HG02678 (cell line): ENCODE data around the gene DELE1.

Source experiments
- ATAC-seq: cut with Tn5 transposase; IDR thresholded peaks from one replicate; pipeline ENCODE4 v1.9.1; 2021; ENCODE audit warnings: mild to moderate bottlenecking, moderate library complexity; ENCODE audit not compliant: unreplicated experiment

Gene DELE1

GRCh38 chr5:141952020-141952419 is 28.3 kb downstream of the DELE1 start:
- no peak for ATAC-seq

- no peak for ATAC-seq
These were observed 30.5 kb downstream of the DELE1 start for GRCh38 chr5:141954194-141954593.

DNA sequence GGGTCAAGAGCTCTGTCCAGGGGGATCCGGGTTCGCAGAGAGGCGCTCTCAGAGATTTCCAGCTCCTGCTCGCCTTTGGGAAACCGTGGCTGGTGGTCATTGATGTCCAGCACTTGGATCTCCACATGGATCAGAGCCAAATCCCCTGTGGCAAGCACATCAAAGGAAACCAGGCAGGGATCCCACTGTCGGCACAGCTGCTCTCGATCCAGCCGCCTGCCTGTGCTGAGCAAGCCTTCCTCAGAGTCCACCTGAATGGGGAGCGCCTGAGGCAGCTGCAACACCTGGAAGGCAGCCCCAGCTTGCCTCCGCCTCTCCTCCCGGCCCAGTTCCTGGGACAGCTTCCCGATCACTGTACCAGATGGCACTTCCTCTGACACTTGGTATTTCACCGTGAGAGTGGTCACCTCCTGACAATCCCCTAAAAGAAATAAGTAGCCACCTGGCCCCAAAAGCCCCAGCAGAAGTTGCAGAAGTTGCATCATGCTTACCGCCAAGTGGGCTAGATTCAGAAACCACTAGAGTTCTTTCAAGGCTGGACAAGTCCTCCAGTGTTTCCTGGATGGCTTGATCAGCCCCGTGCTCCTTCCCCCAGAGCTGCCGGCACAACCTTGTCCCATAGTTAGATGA is 33.8 kb downstream of the DELE1 start:
- ATAC-seq, result no peak

DNA sequence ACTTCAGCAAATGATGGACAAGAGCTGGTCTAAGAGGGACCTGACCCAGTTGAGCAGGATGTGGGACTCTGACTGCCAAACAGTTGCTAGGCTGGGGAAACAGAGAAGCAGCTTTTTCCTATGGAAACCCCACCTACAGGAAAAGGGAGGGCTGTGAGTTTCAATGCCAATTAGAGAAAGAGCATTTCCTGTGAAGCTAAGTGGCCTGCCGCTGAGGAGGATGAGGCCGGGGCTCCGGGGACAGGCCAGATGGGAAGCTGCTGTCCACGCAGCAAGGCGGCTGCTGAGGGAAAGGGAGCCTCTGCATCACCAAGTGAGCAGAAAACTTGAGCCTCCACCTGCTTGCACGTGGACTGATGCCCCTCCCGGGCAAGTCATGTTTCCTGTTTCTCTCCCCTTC is 34.4 kb downstream of the DELE1 start, which contains the start of gene PCDH12:
Gene PCDH12, minus strand, starts transcription at position 90 of the 400 bp plus-strand sequence. CDS start 351 bp downstream, outside the sequence.
- ATAC-seq, result no peak

GRCh38 chr5:141958546-141959172 is 35.0 kb downstream of the DELE1 start:
- ATAC-seq, result no peak

DNA sequence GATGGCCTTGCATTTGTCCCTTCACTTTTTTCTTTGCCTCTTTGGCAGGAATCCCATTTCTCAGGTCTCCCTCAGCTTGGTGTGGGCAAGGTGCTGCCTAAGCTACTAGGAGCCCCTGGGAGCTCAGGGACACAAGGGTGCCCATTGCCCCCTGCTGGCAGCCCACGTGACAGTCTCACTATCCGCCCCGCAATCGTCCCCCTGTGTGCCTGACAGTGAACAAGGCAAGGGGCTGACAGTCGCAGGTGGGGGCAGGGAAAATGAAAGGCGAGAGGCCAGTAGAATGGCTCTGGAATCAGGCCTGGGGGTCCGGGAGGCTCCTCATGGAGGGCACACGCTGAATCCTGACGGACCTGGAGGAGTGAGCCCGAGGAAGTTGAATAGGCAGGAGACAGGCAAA is 36.3 kb downstream of the DELE1 start:
- ATAC-seq, result no peak

GRCh38 chr5:141960449-141961323 is 37.0 kb downstream of the DELE1 start:
- peak; percentile 95 for ATAC-seq

GRCh38 chr5:141961466-141961865 is 37.8 kb downstream of the DELE1 start:
- ATAC-seq, result no peak

GRCh38 chr5:141963701-141964100 is 40.0 kb downstream of the DELE1 start:
- no peak for ATAC-seq

- ATAC-seq, result no peak
These were observed 41.4 kb downstream of the DELE1 start for GRCh38 chr5:141965071-141965470.

DNA sequence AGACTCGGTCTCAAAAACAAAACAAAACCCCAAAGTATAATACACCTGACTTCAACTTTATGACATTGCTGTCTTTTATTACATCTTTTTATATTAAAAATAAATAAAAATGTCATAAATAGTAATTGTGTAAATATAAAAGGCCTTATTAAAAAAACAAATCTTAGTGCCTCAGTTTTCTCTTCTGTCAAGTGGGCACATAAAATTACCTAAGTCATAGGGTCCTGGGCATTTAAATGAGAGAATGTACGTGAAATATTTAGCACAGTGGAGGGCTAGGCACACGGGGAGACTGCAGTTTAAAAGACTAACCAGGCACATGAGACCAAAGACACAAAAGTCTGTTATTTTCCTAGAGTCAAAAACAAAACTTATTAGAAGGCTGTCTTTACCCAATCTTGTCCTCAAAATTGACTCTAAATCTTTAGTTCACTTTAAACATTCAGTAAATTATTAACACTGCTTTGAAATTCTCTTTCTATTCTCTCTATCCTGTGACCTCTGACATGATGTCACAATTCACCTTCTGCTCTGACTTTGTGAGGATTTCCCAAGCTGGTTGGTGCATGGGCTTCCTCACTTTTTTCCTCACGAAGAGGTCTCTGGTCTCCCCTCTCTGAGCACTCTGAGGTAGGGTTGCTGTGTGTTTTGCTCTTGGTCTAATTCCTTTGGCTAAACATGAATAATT is 42.7 kb downstream of the DELE1 start:
- no peak for ATAC-seq

DNA sequence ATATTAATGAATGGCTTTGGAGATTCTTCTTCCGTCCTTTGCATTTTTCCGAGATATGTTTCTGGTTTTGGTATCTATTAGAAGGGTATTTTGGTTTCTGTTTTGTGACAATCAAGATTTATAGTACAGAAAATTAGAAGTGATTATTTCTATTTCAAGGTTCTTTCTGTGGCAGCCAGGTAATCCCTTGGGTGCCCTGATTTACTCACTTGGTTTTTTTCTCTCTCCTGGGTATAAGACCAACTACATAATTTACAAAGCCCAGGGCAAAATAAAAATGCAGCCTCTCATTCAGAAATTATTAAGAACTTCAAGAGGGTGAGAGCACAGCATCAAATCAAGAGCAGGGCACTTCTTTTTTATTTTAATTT is 43.3 kb downstream of the DELE1 start:
- no peak for ATAC-seq

GRCh38 chr5:141968914-141969608 is 45.4 kb downstream of the DELE1 start, which contains the start of gene RNF14:
TSS of gene RNF14 (plus strand) at chr5:141969105. CDS start at chr5:141973589, 4,484 bp downstream.
- peak; percentile 91 for ATAC-seq

- peak; percentile 56 for ATAC-seq
These were observed 46.4 kb downstream of the DELE1 start for GRCh38 chr5:141969783-141970771.

DNA sequence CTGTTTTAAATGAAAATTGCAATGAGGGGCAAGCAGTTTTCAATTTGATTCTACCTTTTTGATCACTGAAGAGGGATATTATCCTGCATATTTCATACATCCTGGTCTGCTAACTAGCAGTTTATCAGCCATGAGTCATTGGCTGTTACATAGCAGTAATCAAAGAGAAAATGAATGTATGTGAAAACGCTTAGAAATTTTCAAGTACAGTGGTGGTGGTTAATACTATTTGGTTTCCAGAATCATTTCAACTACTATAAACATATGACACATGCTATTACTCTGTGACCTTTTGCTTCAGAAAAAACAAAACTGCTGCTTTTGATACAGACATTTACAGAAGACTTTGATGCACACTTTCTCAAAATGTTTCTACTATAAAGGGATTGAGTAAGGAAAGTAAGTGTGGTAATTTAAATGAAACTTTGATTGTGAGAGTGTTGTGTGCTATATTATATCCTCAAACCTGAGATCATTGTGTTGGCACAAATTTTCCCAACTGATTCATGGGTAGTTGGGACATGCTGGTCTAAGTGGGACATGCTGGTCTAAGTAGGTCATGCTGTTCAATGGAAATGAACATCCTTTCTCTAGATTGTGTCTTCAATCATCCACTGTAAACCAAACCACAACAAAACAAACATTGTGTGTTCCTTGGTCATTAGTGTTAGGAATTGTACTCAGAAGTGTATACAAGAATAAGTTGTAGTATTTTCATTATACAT is 50.4 kb downstream of the DELE1 start:
- no peak for ATAC-seq

- no peak for ATAC-seq
These were observed 52.5 kb downstream of the DELE1 start for GRCh38 chr5:141976176-141976575.

- no peak for ATAC-seq
These were observed 54.7 kb downstream of the DELE1 start for GRCh38 chr5:141978389-141978788.

DNA sequence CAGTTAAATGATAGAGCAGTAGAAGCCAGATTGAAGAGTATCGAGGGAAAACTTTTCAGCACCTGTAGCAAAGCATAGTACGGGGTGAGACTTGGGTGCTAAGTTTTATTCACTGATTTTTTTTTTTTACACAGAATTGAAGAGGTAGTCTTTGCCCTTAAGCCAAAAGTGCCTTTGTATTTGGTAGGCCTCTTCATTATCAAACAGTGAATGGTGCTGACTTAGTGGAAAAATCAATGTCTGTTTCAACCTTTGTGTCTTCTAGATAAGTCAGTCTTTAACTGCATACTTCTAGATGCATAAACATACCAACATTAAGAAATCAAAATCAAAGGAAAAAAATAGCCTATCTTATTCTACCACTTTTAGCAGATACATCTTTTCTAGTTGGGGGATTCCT is 59.0 kb downstream of the DELE1 start:
- no peak for ATAC-seq

- no peak for ATAC-seq
These were observed 62.4 kb downstream of the DELE1 start for GRCh38 chr5:141986072-141986471.
